ENCODE results near the gene TLL2. TPM values are rescaled to one million over a fixed set of nuclear protein-coding genes. Genes with fewer than 3 reads are reported as not detected.

The TLL2 gene
- polyA plus RNA-seq, 2 donors, result 0.08 TPM

DNA sequence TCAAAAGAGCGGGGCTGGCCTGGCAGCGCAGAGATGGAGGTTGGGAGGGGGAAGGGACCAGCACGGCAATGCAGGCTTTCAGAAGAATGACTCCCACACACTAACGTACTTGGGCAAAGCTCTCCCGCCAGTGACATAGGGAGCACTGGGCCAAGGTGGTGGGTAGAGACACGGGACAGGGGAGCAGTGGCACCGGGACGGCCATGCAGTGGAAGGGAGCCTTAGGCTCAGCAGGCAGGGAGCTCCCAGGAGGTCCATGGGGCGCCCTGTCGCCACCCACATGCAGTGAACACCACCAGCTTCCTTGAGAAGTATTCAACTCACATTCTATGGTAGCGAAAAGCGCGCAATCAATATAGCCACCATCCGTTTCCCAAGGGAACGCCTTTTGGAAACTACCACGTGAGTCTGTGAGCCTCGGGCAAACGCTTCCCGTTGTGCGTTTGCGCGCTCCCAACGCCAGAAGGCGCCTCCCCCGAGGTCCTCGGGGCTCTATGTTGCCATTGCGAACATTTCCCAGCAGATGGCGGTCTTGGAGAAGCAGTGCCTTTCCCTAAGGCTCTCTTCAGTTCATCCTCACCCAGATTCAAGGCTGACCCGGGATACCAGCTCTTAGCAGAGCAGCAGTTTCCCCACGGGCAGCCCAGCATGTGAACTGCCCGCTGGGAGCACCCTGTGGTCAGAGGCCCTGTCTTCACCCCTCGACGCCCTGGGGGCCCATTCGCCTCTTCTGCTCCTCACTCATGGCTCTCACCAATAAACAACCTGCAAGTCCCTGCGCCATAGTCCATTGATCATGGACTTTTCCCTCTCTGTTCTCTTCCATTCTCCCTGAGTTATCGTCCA lies 138.5 kb downstream of the TLL2 start:
- Histone ChIP-seq H3K9me3 (ENCODE audit: control insufficient read depth in 2 of 2, insufficient read depth in 1 of 2, low read depth in 1 of 2, low read length in 1 of 2) (no peaks in the 10 kb centered on the region), H3K4me3 (ENCODE audit: low read depth in 1 of 2, low read length in 2 of 2) (peak overlapping the region in 1 of 2 donors; percentile 26), H3K27me3 (ENCODE audit: control insufficient read depth in 1 of 2, insufficient read depth in 2 of 2, low read length in 2 of 2) (no peaks in the 10 kb centered on the region), H3K36me3 (ENCODE audit: control insufficient read depth in 2 of 2, insufficient read depth in 2 of 2, low read length in 1 of 2) (no peaks in the 10 kb centered on the region), H3K4me1 (ENCODE audit: control insufficient read depth in 2 of 2, insufficient read depth in 2 of 2, low read length in 1 of 2) (peaks cover 2 to 8% of the 10 kb centered on the region in 2 donors), H3K27ac (ENCODE audit: low read depth in 2 of 2, low read length in 1 of 2) (no peak overlapping the region)
- WGBS, 2 donors, result 5 to 7% methylated on average over 35 to 36 of the region's 36 CpGs

DNA sequence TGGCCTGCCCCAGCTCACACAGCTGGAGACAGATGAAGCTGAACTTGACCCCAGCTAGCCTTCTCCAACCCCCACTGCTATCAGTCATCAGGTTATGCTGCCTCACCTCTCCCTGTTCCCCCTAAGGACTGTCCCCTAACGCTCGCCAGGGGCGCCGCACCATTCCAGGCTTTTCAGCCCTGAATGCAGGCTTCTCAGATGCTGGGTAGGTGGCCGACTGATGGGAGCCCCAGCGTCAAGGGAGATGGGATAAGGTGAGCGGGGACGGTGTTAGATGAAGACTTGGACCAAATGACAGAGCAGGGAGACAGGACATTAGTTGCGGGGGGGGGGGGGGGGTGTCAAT lies 139.1 kb downstream of the TLL2 start:
- no peak overlapping the region for H3K27ac ChIP-seq (ENCODE audit: low read depth in 2 of 2, low read length in 1 of 2)
- WGBS, 2 donors, result 21 to 24% methylated on average over 9 of the region's 9 CpGs
- no peak overlapping the region for H3K4me3 ChIP-seq (ENCODE audit: low read depth in 1 of 2, low read length in 2 of 2)
- no peaks in the 10 kb centered on the region for H3K9me3 ChIP-seq (ENCODE audit: control insufficient read depth in 2 of 2, insufficient read depth in 1 of 2, low read depth in 1 of 2, low read length in 1 of 2)
- H3K4me1 ChIP-seq (ENCODE audit: control insufficient read depth in 2 of 2, insufficient read depth in 2 of 2, low read length in 1 of 2), result peaks cover 2 to 8% of the 10 kb centered on the region in 2 donors
- no peaks in the 10 kb centered on the region for H3K27me3 ChIP-seq (ENCODE audit: control insufficient read depth in 1 of 2, insufficient read depth in 2 of 2, low read length in 2 of 2)
- H3K36me3 ChIP-seq (ENCODE audit: control insufficient read depth in 2 of 2, insufficient read depth in 2 of 2, low read length in 1 of 2), result no peaks in the 10 kb centered on the region

DNA sequence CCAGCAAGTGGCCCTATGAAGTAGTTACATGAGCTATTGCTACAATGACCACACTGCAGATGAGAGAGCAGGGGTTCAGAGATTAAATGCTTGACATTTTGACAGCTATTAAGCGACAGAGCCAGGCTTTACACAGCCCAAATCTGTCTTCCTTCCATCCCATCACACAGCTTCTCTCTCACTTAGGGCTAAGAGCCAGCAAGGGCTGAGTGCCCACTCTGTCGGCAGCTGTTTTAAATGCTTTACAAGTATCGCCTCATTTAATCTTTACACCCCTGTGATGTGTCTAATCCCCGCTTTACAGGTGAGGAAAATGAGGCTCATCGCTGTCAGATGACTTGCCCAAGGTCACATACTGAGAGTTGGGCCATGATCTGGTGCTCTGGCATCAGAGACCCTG lies 139.7 kb downstream of the TLL2 start:
- Histone ChIP-seq H3K27me3 (ENCODE audit: control insufficient read depth in 1 of 2, insufficient read depth in 2 of 2, low read length in 2 of 2) (no peaks in the 10 kb centered on the region), H3K36me3 (ENCODE audit: control insufficient read depth in 2 of 2, insufficient read depth in 2 of 2, low read length in 1 of 2) (no peaks in the 10 kb centered on the region), H3K9me3 (ENCODE audit: control insufficient read depth in 2 of 2, insufficient read depth in 1 of 2, low read depth in 1 of 2, low read length in 1 of 2) (no peaks in the 10 kb centered on the region), H3K4me3 (ENCODE audit: low read depth in 1 of 2, low read length in 2 of 2) (no peak overlapping the region), H3K4me1 (ENCODE audit: control insufficient read depth in 2 of 2, insufficient read depth in 2 of 2, low read length in 1 of 2) (peaks cover 2 to 8% of the 10 kb centered on the region in 2 donors), H3K27ac (ENCODE audit: low read depth in 2 of 2, low read length in 1 of 2) (no peak overlapping the region)
- 54 to 70% methylated on average over 5 of the region's 5 CpGs for WGBS, 2 donors

DNA sequence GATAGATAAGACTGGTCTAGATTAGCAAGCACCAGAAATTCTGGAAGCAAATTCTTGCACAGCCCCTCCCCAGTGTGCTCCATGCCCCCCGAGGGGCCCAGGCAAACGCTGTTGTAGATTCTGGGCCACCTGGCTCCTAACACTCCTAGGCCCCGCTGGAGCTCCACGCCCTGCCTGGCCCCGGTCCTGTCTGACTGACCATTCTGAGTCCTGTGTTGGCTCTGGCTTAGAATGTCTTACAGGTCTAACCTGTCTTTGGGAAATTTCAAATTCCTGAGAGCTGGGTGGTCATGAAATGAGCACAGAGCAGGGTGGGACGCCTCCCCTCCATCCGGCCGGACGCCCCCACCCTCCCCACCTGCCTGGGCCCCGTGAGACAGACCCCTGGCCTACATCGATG lies 142.4 kb downstream of the TLL2 start:
- Histone ChIP-seq H3K9me3 (ENCODE audit: control insufficient read depth in 2 of 2, insufficient read depth in 1 of 2, low read depth in 1 of 2, low read length in 1 of 2) (no peaks in the 10 kb centered on the region), H3K27ac (ENCODE audit: low read depth in 2 of 2, low read length in 1 of 2) (no peak overlapping the region), H3K36me3 (ENCODE audit: control insufficient read depth in 2 of 2, insufficient read depth in 2 of 2, low read length in 1 of 2) (no peaks in the 10 kb centered on the region), H3K4me1 (ENCODE audit: control insufficient read depth in 2 of 2, insufficient read depth in 2 of 2, low read length in 1 of 2) (peaks cover 0 to 4% of the 10 kb centered on the region in 2 donors), H3K27me3 (ENCODE audit: control insufficient read depth in 1 of 2, insufficient read depth in 2 of 2, low read length in 2 of 2) (no peaks in the 10 kb centered on the region), H3K4me3 (ENCODE audit: low read depth in 1 of 2, low read length in 2 of 2) (no peak overlapping the region)
- 81 to 86% methylated on average over 11 of the region's 11 CpGs for WGBS, 2 donors

DNA sequence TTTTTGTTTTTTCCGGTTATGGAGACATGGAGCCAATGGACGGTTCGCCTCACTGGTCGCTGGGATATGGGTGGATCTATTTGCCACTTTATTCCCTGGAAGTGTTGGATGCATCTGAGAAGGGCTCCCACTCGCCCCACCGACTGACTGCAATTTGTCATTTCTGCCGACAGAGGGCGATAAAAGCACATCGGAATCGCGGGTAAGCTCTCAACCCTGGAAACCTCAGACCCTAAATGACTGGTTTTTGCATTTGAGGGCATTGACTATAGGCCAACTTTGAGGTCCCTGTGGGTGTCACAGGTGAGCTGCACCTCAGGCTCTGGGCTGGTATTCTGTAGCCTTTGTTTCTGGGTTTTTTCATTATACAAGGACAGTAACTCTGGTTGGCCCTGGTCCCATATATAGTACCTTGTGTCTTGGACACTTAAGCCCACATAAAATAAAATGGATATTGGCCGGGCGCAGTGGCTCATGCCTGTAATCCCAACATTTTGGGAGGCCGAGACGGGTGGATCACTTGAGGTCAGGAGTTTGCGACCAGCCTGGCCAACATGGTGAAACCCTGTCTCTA lies 143.1 kb downstream of the TLL2 start:
- 31 to 37% methylated on average over 16 of the region's 16 CpGs for WGBS, 2 donors
- H3K4me1 ChIP-seq (ENCODE audit: control insufficient read depth in 2 of 2, insufficient read depth in 2 of 2, low read length in 1 of 2), result peaks cover 0 to 4% of the 10 kb centered on the region in 2 donors
- H3K27me3 ChIP-seq (ENCODE audit: control insufficient read depth in 1 of 2, insufficient read depth in 2 of 2, low read length in 2 of 2), result no peaks in the 10 kb centered on the region
- H3K9me3 ChIP-seq (ENCODE audit: control insufficient read depth in 2 of 2, insufficient read depth in 1 of 2, low read depth in 1 of 2, low read length in 1 of 2), result no peaks in the 10 kb centered on the region
- H3K4me3 ChIP-seq (ENCODE audit: low read depth in 1 of 2, low read length in 2 of 2), result no peak overlapping the region
- H3K27ac ChIP-seq (ENCODE audit: low read depth in 2 of 2, low read length in 1 of 2), result no peak overlapping the region
- no peaks in the 10 kb centered on the region for H3K36me3 ChIP-seq (ENCODE audit: control insufficient read depth in 2 of 2, insufficient read depth in 2 of 2, low read length in 1 of 2)

DNA sequence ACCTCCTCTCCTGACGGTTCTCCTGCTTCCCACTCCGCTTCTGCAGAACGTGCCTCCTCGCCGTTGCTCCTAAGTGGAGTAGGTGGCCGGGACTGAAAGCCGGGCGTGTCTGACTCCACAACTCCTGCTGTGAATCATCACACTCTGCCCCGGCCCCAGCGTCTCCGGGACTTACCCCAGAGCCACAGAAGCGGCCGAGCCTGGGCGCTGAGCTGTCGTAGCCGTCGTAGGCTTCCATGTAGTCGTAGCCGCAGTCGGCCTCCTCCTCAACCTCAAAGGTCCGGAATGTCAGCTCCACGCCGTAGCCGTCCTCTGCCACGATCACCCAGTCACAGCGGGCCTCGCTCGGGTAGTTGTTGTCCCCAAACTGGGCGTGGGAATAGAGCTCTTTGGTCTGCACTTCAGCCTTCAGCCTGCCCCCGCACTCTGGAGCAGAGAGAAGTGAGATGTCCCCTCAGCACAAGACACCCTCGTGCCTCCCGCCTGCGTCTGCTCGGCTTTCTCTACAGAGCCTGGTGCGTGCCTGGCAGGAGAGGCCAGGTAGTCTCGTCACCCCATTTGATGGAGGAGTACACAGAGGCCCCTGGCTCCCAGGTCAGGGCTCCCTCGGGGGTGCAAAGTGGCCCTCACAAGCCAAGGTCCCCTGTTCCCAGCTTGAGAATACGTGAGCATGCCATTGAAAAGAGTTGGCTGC lies 143.7 kb downstream of the TLL2 start:
- Histone ChIP-seq H3K27ac (ENCODE audit: low read depth in 2 of 2, low read length in 1 of 2) (no peak overlapping the region), H3K4me1 (ENCODE audit: control insufficient read depth in 2 of 2, insufficient read depth in 2 of 2, low read length in 1 of 2) (peaks cover 0 to 2% of the 10 kb centered on the region in 2 donors), H3K36me3 (ENCODE audit: control insufficient read depth in 2 of 2, insufficient read depth in 2 of 2, low read length in 1 of 2) (no peaks in the 10 kb centered on the region), H3K27me3 (ENCODE audit: control insufficient read depth in 1 of 2, insufficient read depth in 2 of 2, low read length in 2 of 2) (no peaks in the 10 kb centered on the region), H3K4me3 (ENCODE audit: low read depth in 1 of 2, low read length in 2 of 2) (no peak overlapping the region), H3K9me3 (ENCODE audit: control insufficient read depth in 2 of 2, insufficient read depth in 1 of 2, low read depth in 1 of 2, low read length in 1 of 2) (no peaks in the 10 kb centered on the region)
- WGBS, 2 donors, result 72 to 73% methylated on average over 38 of the region's 38 CpGs

DNA sequence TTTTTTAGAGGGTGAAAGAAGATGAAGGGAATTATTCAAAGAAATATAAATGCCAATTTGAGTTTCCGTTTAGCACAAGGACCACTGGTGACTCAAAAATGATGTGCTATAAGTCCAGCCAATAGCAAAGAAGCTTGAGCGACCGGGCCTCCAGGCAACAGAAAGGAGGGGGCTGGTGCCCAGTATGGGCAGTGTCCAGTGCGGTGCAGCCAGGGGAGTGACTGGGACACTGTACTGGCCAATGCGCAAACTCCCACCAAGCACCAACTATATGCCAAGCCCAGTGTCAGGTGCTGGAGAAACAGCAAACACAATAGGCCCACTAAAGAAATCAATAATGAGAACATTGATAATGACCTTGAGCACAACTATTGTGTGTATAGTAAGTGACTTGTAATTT lies 144.8 kb downstream of the TLL2 start:
- no peak overlapping the region for H3K4me3 ChIP-seq (ENCODE audit: low read depth in 1 of 2, low read length in 2 of 2)
- H3K9me3 ChIP-seq (ENCODE audit: control insufficient read depth in 2 of 2, insufficient read depth in 1 of 2, low read depth in 1 of 2, low read length in 1 of 2), result no peaks in the 10 kb centered on the region
- 90 to 91% methylated on average over 5 of the region's 5 CpGs for WGBS, 2 donors

DNA sequence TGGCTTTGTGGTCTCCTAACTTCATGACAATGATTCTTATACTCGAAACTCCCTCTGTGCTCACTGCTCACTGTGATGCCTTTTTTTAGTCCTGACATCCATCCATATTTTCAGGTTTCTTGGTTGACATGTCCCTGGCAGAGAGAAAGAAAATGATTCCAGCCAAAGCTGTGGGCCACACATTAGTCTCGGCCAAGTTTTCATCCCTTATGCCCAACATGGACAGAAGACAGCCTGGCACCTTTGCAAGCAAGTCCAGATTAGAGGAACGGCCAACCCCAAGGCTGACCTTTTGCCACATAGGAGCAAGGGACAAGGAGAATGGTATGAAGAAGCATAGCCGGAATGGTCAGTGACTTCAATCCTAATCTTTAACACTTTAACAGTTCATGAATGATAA lies 146.3 kb downstream of the TLL2 start:
- Histone ChIP-seq H3K9me3 (ENCODE audit: control insufficient read depth in 2 of 2, insufficient read depth in 1 of 2, low read depth in 1 of 2, low read length in 1 of 2) (no peaks in the 10 kb centered on the region), H3K4me1 (ENCODE audit: control insufficient read depth in 2 of 2, insufficient read depth in 2 of 2, low read length in 1 of 2) (no peaks in the 10 kb centered on the region), H3K36me3 (ENCODE audit: control insufficient read depth in 2 of 2, insufficient read depth in 2 of 2, low read length in 1 of 2) (no peaks in the 10 kb centered on the region), H3K27ac (ENCODE audit: low read depth in 2 of 2, low read length in 1 of 2) (no peak overlapping the region), H3K4me3 (ENCODE audit: low read depth in 1 of 2, low read length in 2 of 2) (no peak overlapping the region), H3K27me3 (ENCODE audit: control insufficient read depth in 1 of 2, insufficient read depth in 2 of 2, low read length in 2 of 2) (no peaks in the 10 kb centered on the region)
- 79% methylated on average over 4 of the region's 4 CpGs for WGBS, 2 donors

More for the DNA sequence above, 144.8 kb downstream of the TLL2 start:
- H3K27ac ChIP-seq (ENCODE audit: low read depth in 2 of 2, low read length in 1 of 2), result no peak overlapping the region
- H3K4me1 ChIP-seq (ENCODE audit: control insufficient read depth in 2 of 2, insufficient read depth in 2 of 2, low read length in 1 of 2), result no peaks in the 10 kb centered on the region
- H3K36me3 ChIP-seq (ENCODE audit: control insufficient read depth in 2 of 2, insufficient read depth in 2 of 2, low read length in 1 of 2), result no peaks in the 10 kb centered on the region
- H3K27me3 ChIP-seq (ENCODE audit: control insufficient read depth in 1 of 2, insufficient read depth in 2 of 2, low read length in 2 of 2), result no peaks in the 10 kb centered on the region

DNA sequence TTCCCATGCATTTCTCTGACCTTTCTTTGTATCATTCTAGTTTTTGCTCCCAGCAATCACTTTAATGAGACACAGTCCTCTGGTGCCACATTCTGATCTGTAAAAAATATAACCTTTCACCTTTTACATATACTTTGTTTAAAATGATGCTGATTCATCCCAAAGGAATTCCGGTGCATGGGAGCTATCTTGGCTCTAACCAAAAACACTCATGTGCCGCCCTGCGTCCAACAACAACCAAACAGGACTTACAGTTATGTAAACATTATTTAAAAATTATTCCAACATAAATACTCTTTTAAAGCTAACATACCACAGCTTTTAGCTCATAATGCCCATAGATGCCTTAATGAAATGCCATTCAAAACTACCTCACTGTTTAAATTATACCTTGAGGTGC lies 147.2 kb downstream of the TLL2 start:
- H3K36me3 ChIP-seq (ENCODE audit: control insufficient read depth in 2 of 2, insufficient read depth in 2 of 2, low read length in 1 of 2), result no peaks in the 10 kb centered on the region
- H3K27me3 ChIP-seq (ENCODE audit: control insufficient read depth in 1 of 2, insufficient read depth in 2 of 2, low read length in 2 of 2), result no peaks in the 10 kb centered on the region
- 35 to 49% methylated on average over 3 of the region's 3 CpGs for WGBS, 2 donors
- H3K4me1 ChIP-seq (ENCODE audit: control insufficient read depth in 2 of 2, insufficient read depth in 2 of 2, low read length in 1 of 2), result no peaks in the 10 kb centered on the region
- H3K4me3 ChIP-seq (ENCODE audit: low read depth in 1 of 2, low read length in 2 of 2), result no peak overlapping the region
- no peak overlapping the region for H3K27ac ChIP-seq (ENCODE audit: low read depth in 2 of 2, low read length in 1 of 2)
- H3K9me3 ChIP-seq (ENCODE audit: control insufficient read depth in 2 of 2, insufficient read depth in 1 of 2, low read depth in 1 of 2, low read length in 1 of 2), result no peaks in the 10 kb centered on the region
